HepG2 (cell line): ENCODE results near the gene DDX53. TPM values are rescaled to one million over a fixed set of nuclear protein-coding genes. Genes with fewer than 3 reads are reported as not detected.

Experiments
- ATAC-seq: fragments of 200-7000 bp; cut with Tn5 transposase; 3 replicates; pipeline ENCODE4 v1.9.1; 2020; ENCODE audit warnings: mild to moderate bottlenecking, moderate library complexity
- BruUV-seq: library from RNA; stranded (reverse); fragments of 400-500 nt; replicated peaks from 2 replicates; lab custom pipeline; 2021; lab: Mats Ljungman, UMichigan
- CTCF ChIA-PET: fragments of 300-600 bp; formaldehyde crosslinking; extraction: SDS; loops from one replicate; lab custom pipeline; 2021; ENCODE audit warnings: low total read pairs, inconsistent platforms, low intra/inter-chr PET ratio; lab: Yijun Ruan, JAX
- POLR2A ChIA-PET: fragments of 350-600 bp; sonication (Branson Sonifier 250); formaldehyde crosslinking; loops from one replicate; lab custom pipeline; 2020; ENCODE audit warnings: antibody characterized with exemption, inconsistent platforms; lab: Yijun Ruan, JAX
- DNase-seq: peaks from one replicate; pipeline ENCODE4 v3.0.0-alpha.2; 2015; ENCODE audit warnings: low spot score
- FAIRE-seq: peaks from 3 replicates; lab custom pipeline; 2011; peaks lifted over from hg19 to GRCh38; lab: Jason Lieb, UNC
- H2AFZ ChIP-seq: one replicate; pipeline ENCODE4 v1.6.1; 2011; ENCODE audit warnings: low read length, inconsistent platforms
- H3K27ac ChIP-seq: fragments of 300-600 bp; 3 replicates; pipeline ENCODE4 v1.8.0; 2011; ENCODE audit warnings: mixed run types, mild to moderate bottlenecking, mixed read lengths, low read length, inconsistent platforms; ENCODE audit not compliant: insufficient read depth; ENCODE audit errors: extremely low read length
- H3K27me3 ChIP-seq, 2 experiments: fragments of 200-600 bp in 1 of 2; 2 replicates in 1 of 2; 3 replicates in 1 of 2; pipeline versions ENCODE4 v1.6.0 to v1.8.0; 2011; ENCODE audit warnings: low read length in 2 of 2, mild to moderate bottlenecking in 2 of 2, moderate library complexity in 2 of 2, inconsistent platforms in 1 of 2; ENCODE audit not compliant: insufficient read depth in 2 of 2, control insufficient read depth in 1 of 2
- H3K36me3 ChIP-seq, 2 experiments: fragments of 200-600 bp in 1 of 2; replicated peaks in 1 of 2; 2 replicates in 1 of 2; 3 replicates in 1 of 2; pipeline versions ENCODE4 v1.5.1 to v1.8.0; 2011; ENCODE audit warnings: low read length in 2 of 2, inconsistent platforms in 1 of 2; ENCODE audit not compliant: insufficient read depth in 2 of 2, control insufficient read depth in 1 of 2
- H3K4me1 ChIP-seq: 2 replicates; pipeline ENCODE4 v1.5.1; 2012; ENCODE audit warnings: low read length, inconsistent platforms; ENCODE audit not compliant: insufficient read depth
- H3K4me2 ChIP-seq: 2 replicates; pipeline ENCODE4 v1.6.0; 2011; ENCODE audit warnings: low read depth, low read length, inconsistent platforms
- H3K4me3 ChIP-seq, 3 experiments: fragments of 200-600 bp in 1 of 3; sonication (generic), shearing (Covaris generic) in 1 of 3; replicated peaks in 1 of 3; 2 replicates each; pipeline ENCODE4 v1.5.1; 2011 to 2016; ENCODE audit warnings: low read length in 3 of 3, inconsistent platforms in 2 of 3, low read depth in 2 of 3, mild to moderate bottlenecking in 2 of 3, control low read depth in 1 of 3, mixed read lengths in 1 of 3; ENCODE audit not compliant: insufficient read depth in 1 of 3
- H3K79me2 ChIP-seq: one replicate; pipeline ENCODE4 v1.6.1; 2011; ENCODE audit warnings: low read length, inconsistent platforms; ENCODE audit not compliant: insufficient read depth
- H3K9ac ChIP-seq: 2 replicates; pipeline ENCODE4 v1.6.0; 2011; ENCODE audit warnings: mild to moderate bottlenecking, low read depth, low read length, inconsistent platforms; ENCODE audit not compliant: insufficient read depth
- H3K9me3 ChIP-seq: 2 replicates; pipeline ENCODE4 v1.5.1; 2012; ENCODE audit warnings: mild to moderate bottlenecking, low read length
- H4K20me1 ChIP-seq: 2 replicates; pipeline ENCODE4 v1.6.0; 2011; ENCODE audit warnings: inconsistent platforms, mild to moderate bottlenecking, low read length, moderate library complexity; ENCODE audit not compliant: insufficient read depth
- FOXA3 ChIP-seq: IDR thresholded peaks from 2 replicates; pipeline ENCODE4 v1.6.1; 2016; ENCODE audit warnings: missing genetic modification reagents, missing compliant biosample characterization
- NFIB ChIP-seq: sonication (generic); formaldehyde crosslinking; IDR thresholded peaks from 2 replicates; pipeline ENCODE4 v1.9.0; 2021; ENCODE audit warnings: missing genetic modification reagents, mild to moderate bottlenecking, borderline replicate concordance
- ZBTB25 ChIP-seq: IDR thresholded peaks from 2 replicates; pipeline ENCODE4 v1.6.1; 2018; ENCODE audit warnings: missing genetic modification reagents
- ZNF274 ChIP-seq: sonication (generic); formaldehyde crosslinking; IDR thresholded peaks from 2 replicates; pipeline ENCODE4 v1.5.1; 2020; ENCODE audit warnings: mild to moderate bottlenecking, missing genetic modification reagents
- ZNF570 ChIP-seq: sonication (generic); formaldehyde crosslinking; IDR thresholded peaks from 2 replicates; pipeline ENCODE4 v1.4.0; 2020; ENCODE audit warnings: mild to moderate bottlenecking, missing genetic modification reagents, borderline replicate concordance
- ZNF724P ChIP-seq: sonication (generic); formaldehyde crosslinking; IDR thresholded peaks from 2 replicates; pipeline ENCODE4 v1.8.0; 2022; ENCODE audit warnings: missing genetic modification reagents, borderline replicate concordance
- ZNF747 ChIP-seq: sonication (generic); formaldehyde crosslinking; IDR thresholded peaks from 2 replicates; pipeline ENCODE4 v1.8.1; 2023; ENCODE audit warnings: missing genetic modification reagents, mild to moderate bottlenecking, borderline replicate concordance
- WGBS: methylation state at CpG from one replicate; pipeline ENCODE4 v1.1.6; 2017; ENCODE audit warnings: low lambda C conversion rate; 5-methylcytosine and 5-hydroxymethylcytosine counted together
- in situ Hi-C: cut with HindIII; loops from 2 replicates; pipeline ENCODE4 v1.10.0; 2017; ENCODE audit warnings: low pct_unique_long_range_greater_than_20kb; ENCODE audit not compliant: extremely low pct_ligation_motif_present
- intact Hi-C: fragments of 100-400 bp; cut with micrococcal nuclease; formaldehyde crosslinking; loops from one replicate; pipeline ENCODE4 v1.10.0; 2022; ENCODE audit not compliant: unreplicated experiment
- polyA plus RNA-seq, 8 experiments: library from polyadenylated mRNA; depleted of rRNA in 3 of 8; stranded (reverse) in 7 of 8; unstranded in 1 of 8; fragments of >200 nt; fragmentation: Illumina TruSeq in 4 of 8; extraction: Trizol in 4 of 8; gene quantifications; 2 replicates each; pipeline versions ENCODE4 v1.2.1 to v1.2.3, GENCODE V29; 2011 to 2016; ENCODE audit warnings: low read depth in 4 of 8, missing spikeins in 1 of 8, mixed read lengths in 1 of 8; ENCODE audit not compliant: insufficient read depth in 1 of 8
- total RNA-seq, 5 experiments: library from RNA; depleted of rRNA; stranded (reverse); fragments of >200 nt; fragmentation: Illumina TruSeq; extraction: Trizol; gene quantifications; 2 replicates each; pipeline ENCODE4 v1.2.3, GENCODE V29; 2016; ENCODE audit warnings: low read depth in 1 of 5
- TF ChIP-seq, protein P1 (sequence below): sonication (generic); formaldehyde crosslinking; IDR thresholded peaks from 2 replicates; pipeline ENCODE4 v1.5.0; 2020; ENCODE audit warnings: mild to moderate bottlenecking, missing genetic modification reagents, borderline replicate concordance

Gene DDX53
- total and polyA plus RNA-seq, 2 of the 13 experiments (the other 11 are each of a cell fraction or from before 2014, with no cell fraction given) = not detected

- TF ChIP-seq, protein P1, sequence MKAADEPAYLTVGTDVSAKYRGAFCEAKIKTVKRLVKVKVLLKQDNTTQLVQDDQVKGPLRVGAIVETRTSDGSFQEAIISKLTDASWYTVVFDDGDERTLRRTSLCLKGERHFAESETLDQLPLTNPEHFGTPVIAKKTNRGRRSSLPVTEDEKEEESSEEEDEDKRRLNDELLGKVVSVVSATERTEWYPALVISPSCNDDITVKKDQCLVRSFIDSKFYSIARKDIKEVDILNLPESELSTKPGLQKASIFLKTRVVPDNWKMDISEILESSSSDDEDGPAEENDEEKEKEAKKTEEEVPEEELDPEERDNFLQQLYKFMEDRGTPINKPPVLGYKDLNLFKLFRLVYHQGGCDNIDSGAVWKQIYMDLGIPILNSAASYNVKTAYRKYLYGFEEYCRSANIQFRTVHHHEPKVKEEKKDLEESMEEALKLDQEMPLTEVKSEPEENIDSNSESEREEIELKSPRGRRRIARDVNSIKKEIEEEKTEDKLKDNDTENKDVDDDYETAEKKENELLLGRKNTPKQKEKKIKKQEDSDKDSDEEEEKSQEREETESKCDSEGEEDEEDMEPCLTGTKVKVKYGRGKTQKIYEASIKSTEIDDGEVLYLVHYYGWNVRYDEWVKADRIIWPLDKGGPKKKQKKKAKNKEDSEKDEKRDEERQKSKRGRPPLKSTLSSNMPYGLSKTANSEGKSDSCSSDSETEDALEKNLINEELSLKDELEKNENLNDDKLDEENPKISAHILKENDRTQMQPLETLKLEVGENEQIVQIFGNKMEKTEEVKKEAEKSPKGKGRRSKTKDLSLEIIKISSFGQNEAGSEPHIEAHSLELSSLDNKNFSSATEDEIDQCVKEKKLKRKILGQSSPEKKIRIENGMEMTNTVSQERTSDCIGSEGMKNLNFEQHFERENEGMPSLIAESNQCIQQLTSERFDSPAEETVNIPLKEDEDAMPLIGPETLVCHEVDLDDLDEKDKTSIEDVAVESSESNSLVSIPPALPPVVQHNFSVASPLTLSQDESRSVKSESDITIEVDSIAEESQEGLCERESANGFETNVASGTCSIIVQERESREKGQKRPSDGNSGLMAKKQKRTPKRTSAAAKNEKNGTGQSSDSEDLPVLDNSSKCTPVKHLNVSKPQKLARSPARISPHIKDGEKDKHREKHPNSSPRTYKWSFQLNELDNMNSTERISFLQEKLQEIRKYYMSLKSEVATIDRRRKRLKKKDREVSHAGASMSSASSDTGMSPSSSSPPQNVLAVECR (CRISPR knock-in tag) = no peak
- TF ChIP-seq ZNF724P (CRISPR knock-in tag) = no peak
These were observed 12.3 kb upstream of the DDX53 start (continued) for GRCh38 chrX:22987452-22987851.

- H2AFZ ChIP-seq = no peak overlapping the region
- no peak overlapping the region for H3K4me2 ChIP-seq
- intact Hi-C loops = loop anchor here (10.0 kb wide), 1 partner anchor 312 kb away; no protein-coding TSS in a partner anchor
- H3K27me3 ChIP-seq = no peaks in the 10 kb centered on the region
- FAIRE-seq (no peak), ATAC-seq (no peak), DNase-seq (no peak)
- H3K9me3 ChIP-seq = no peaks in the 10 kb centered on the region
- TF ChIP-seq ZNF747 (CRISPR knock-in tag) (no peak), ZNF570 (CRISPR knock-in tag) (no peak), FOXA3 (CRISPR knock-in tag) (no peak), ZNF274 (CRISPR knock-in tag) (no peak), NFIB (CRISPR knock-in tag) (no peak), ZBTB25 (CRISPR knock-in tag) (no peak)
- H3K9ac ChIP-seq = no peak overlapping the region
- H4K20me1 ChIP-seq = no peaks in the 10 kb centered on the region
- ChIA-PET CTCF (no interaction called here), POLR2A (no interaction called here)
- no TSS peak for BruUV-seq
- no peak overlapping the region for H3K4me3 ChIP-seq
- no peak overlapping the region for H3K27ac ChIP-seq
- in situ Hi-C loops = no loop called here
- H3K79me2 ChIP-seq = no peaks in the 10 kb centered on the region
- H3K4me1 ChIP-seq = no peaks in the 10 kb centered on the region
- WGBS = 2% methylated on average over 2 of the region's 2 CpGs
- no peaks in the 10 kb centered on the region for H3K36me3 ChIP-seq
These were observed 3.4 kb downstream of the DDX53 start for GRCh38 chrX:23003116-23003515.
